GM21526 (cell line): ENCODE measurements around the gene IFITM1.
"Not testable (repeated sequence)": the region's sequence is repeated elsewhere in the genome, so short reads cannot be mapped to it uniquely, and the experiment has no call there.

Experiments used
- ATAC-seq: cut with Tn5 transposase; IDR thresholded peaks from one replicate; pipeline ENCODE4 v1.9.1; 2021; ENCODE audit warnings: moderate library complexity; ENCODE audit not compliant: unreplicated experiment, low FRiP score

The IFITM1 gene

GRCh38 chr11:360326-361280, 46.8 kb downstream of the IFITM1 start:
- ATAC-seq = no peak

GRCh38 chr11:362642-363442, 49.0 kb downstream of the IFITM1 start:
- no peak for ATAC-seq

DNA sequence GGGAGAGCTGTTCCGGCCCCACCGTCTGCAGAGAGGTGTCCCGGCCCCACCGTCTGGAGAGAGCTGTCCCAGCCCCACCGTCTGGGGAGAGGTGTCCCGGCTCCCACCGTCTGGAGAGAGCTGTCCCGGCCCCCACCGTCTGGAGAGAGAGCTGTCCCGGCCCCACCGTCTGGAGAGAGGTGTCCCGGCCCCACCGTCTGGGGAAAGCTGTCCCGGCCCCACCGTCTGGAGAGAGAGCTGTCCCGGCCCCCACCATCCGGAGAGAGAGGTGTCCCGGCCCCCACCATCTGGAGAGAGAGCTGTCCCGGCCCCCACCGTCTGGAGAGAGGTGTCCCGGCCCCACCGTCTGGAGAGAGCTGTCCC, 49.6 kb downstream of the IFITM1 start:
- not testable (repeated sequence) for ATAC-seq

- ATAC-seq = no peak
These were observed 50.3 kb downstream of the IFITM1 start for GRCh38 chr11:363948-364761.
